SK-N-SH (cell line): ENCODE data around the gene RBM44. TPM values are rescaled to one million over a fixed set of nuclear protein-coding genes. Genes with fewer than 3 reads are reported as not detected.
"Not testable (repeated sequence)": the region's sequence is repeated elsewhere in the genome, so short reads cannot be mapped to it uniquely, and the experiment has no call there.

ENCODE experiments used
- CTCF ChIA-PET: fragments of 300-600, 350-600 bp; formaldehyde crosslinking; extraction: SDS; loops from one replicate; lab custom pipeline; 2021; lab: Yijun Ruan, JAX
- POLR2A ChIA-PET: fragments of 350-600 bp; sonication (Branson Sonifier 250); formaldehyde crosslinking; extraction: SDS; loops from one replicate; lab custom pipeline; 2020; ENCODE audit warnings: antibody characterized with exemption, inconsistent platforms; lab: Yijun Ruan, JAX
- DNase-seq: peaks from one replicate; pipeline ENCODE4 v3.0.0; 2012
- H2AFZ ChIP-seq: fragments of 200-600 bp; sonication (generic); 2 replicates; pipeline ENCODE4 v1.8.1; 2016; ENCODE audit warnings: antibody characterized with exemption, mild to moderate bottlenecking, low read depth
- H3F3A ChIP-seq: fragments of 200-600 bp; sonication (generic); replicated peaks from 2 replicates; pipeline ENCODE3; 2016; ENCODE audit warnings: antibody characterized with exemption, mild to moderate bottlenecking; ENCODE audit not compliant: insufficient read depth
- H3K27ac ChIP-seq, 2 experiments: fragments of 200-500 bp in 1 of 2; fragments of 200-600 bp in 1 of 2; sonication (Bioruptor generic) in 1 of 2; sonication (generic), shearing (Covaris generic) in 1 of 2; 2 replicates each; pipeline versions ENCODE4 v1.5.1 to v1.6.1; 2014 to 2016; ENCODE audit warnings: low read depth in 2 of 2, inconsistent platforms in 1 of 2, low read length in 1 of 2, mild to moderate bottlenecking in 1 of 2, mixed read lengths in 1 of 2
- H3K27me3 ChIP-seq: fragments of 200-600 bp; sonication (generic), shearing (Covaris generic); 2 replicates; pipeline ENCODE4 v1.6.1; 2016; ENCODE audit warnings: mixed run types; ENCODE audit not compliant: insufficient read depth
- H3K36me3 ChIP-seq, 2 experiments: fragments of 200-500 bp in 1 of 2; fragments of 200-600 bp in 1 of 2; sonication (Bioruptor generic) in 1 of 2; sonication (generic) in 1 of 2; replicated peaks in 1 of 2; 2 replicates each; pipeline versions ENCODE3 to v1.5.1; 2014 to 2016; ENCODE audit warnings: low read length in 1 of 2, mild to moderate bottlenecking in 1 of 2; ENCODE audit not compliant: insufficient read depth in 2 of 2, control insufficient read depth in 1 of 2
- H3K4me1 ChIP-seq, 2 experiments: fragments of 200-500 bp in 1 of 2; fragments of 200-600 bp in 1 of 2; sonication (Bioruptor generic) in 1 of 2; sonication (generic), shearing (Covaris generic) in 1 of 2; 2 replicates each; pipeline versions ENCODE4 v1.5.1 to v1.6.1; 2014 to 2016; ENCODE audit warnings: low read depth in 1 of 2, low read length in 1 of 2, mixed run types in 1 of 2; ENCODE audit not compliant: insufficient read depth in 2 of 2, control insufficient read depth in 1 of 2
- H3K4me2 ChIP-seq: fragments of 200-600 bp; sonication (generic), shearing (Covaris generic); 2 replicates; pipeline ENCODE4 v1.6.1; 2017; ENCODE audit warnings: mixed run types
- H3K4me3 ChIP-seq, 2 experiments: fragments of 200-500 bp in 1 of 2; fragments of 200-600 bp in 1 of 2; sonication (Bioruptor generic) in 1 of 2; sonication (generic), shearing (Covaris generic) in 1 of 2; 2 replicates each; pipeline versions ENCODE4 v1.5.1 to v1.8.1; 2014 to 2016; ENCODE audit warnings: low read depth in 2 of 2, inconsistent platforms in 1 of 2, low read length in 1 of 2, mild to moderate bottlenecking in 1 of 2, mixed read lengths in 1 of 2, moderate library complexity in 1 of 2
- H3K79me2 ChIP-seq: fragments of 200-600 bp; sonication (generic); 2 replicates; pipeline ENCODE4 v1.8.1; 2017; ENCODE audit warnings: mild to moderate bottlenecking; ENCODE audit not compliant: insufficient read depth
- H3K9ac ChIP-seq: fragments of 200-600 bp; sonication (generic); 2 replicates; pipeline ENCODE4 v1.6.1; 2017; ENCODE audit warnings: mixed run types
- H3K9me2 ChIP-seq: fragments of 200-600 bp; sonication (generic); 2 replicates; pipeline ENCODE4 v1.6.1; 2017; ENCODE audit warnings: mixed run types
- H3K9me3 ChIP-seq: fragments of 200-600 bp; sonication (generic); 2 replicates; pipeline ENCODE4 v1.6.1; 2017; ENCODE audit warnings: mixed run types, mild to moderate bottlenecking, moderate library complexity
- H4K20me1 ChIP-seq: fragments of 200-600 bp; sonication (generic); 2 replicates; pipeline ENCODE4 v1.6.1; 2017; ENCODE audit warnings: mild to moderate bottlenecking, mixed run types; ENCODE audit not compliant: insufficient read depth
- EP300 ChIP-seq, 2 experiments: IDR thresholded peaks; 2 replicates each; pipeline versions ENCODE4 v1.4.0 to v1.6.1; 2012; ENCODE audit warnings: borderline replicate concordance in 1 of 2, low read depth in 1 of 2, low read length in 1 of 2
- GABPA ChIP-seq: IDR thresholded peaks from 2 replicates; pipeline ENCODE4 v1.4.0; 2012; ENCODE audit warnings: low read depth, mild to moderate bottlenecking
- GATA2 ChIP-seq: sonication (generic); formaldehyde crosslinking; IDR thresholded peaks from 2 replicates; pipeline ENCODE4 v1.5.0; 2020; ENCODE audit warnings: mild to moderate bottlenecking, missing genetic modification reagents
- IRF3 ChIP-seq: fragments of 150-350 bp; IDR thresholded peaks from 2 replicates; pipeline ENCODE4 v1.6.1; 2016; ENCODE audit warnings: mild to moderate bottlenecking, low read depth, low read length
- JUND ChIP-seq: IDR thresholded peaks from 2 replicates; pipeline ENCODE4 v1.4.0; 2012
- MEF2A ChIP-seq: IDR thresholded peaks from 2 replicates; pipeline ENCODE4 v1.4.0; 2012; ENCODE audit warnings: low read depth, borderline replicate concordance
- NFIC ChIP-seq: IDR thresholded peaks from 2 replicates; pipeline ENCODE4 v1.4.0; 2012; ENCODE audit warnings: borderline replicate concordance
- POLR2AphosphoS5 ChIP-seq: IDR thresholded peaks from 2 replicates; pipeline ENCODE4 v1.6.1; 2012; ENCODE audit warnings: low read depth, low read length
- RAD21 ChIP-seq: IDR thresholded peaks from 2 replicates; pipeline ENCODE4 v1.6.1; 2012; ENCODE audit warnings: mild to moderate bottlenecking, low read length
- REST ChIP-seq: IDR thresholded peaks from 2 replicates; pipeline ENCODE4 v1.6.1; 2012; ENCODE audit warnings: mild to moderate bottlenecking, low read depth, low read length, moderate library complexity
- RFX5 ChIP-seq: IDR thresholded peaks from 2 replicates; pipeline ENCODE4 v1.6.1; 2012; ENCODE audit warnings: mild to moderate bottlenecking, improper control_type of control experiment, low read length
- SMC3 ChIP-seq: IDR thresholded peaks from 2 replicates; pipeline ENCODE4 v1.6.1; 2012; ENCODE audit warnings: low read depth, low read length, improper control_type of control experiment
- TCF12 ChIP-seq: IDR thresholded peaks from 2 replicates; pipeline ENCODE4 v1.4.0; 2012
- YY1 ChIP-seq: IDR thresholded peaks from 2 replicates; pipeline ENCODE4 v1.4.0; 2012; ENCODE audit warnings: low read depth, mild to moderate bottlenecking
- ZBTB33 ChIP-seq: IDR thresholded peaks from 2 replicates; pipeline ENCODE4 v1.4.0; 2012; ENCODE audit warnings: low read depth, borderline replicate concordance
- WGBS: methylation state at CpG from one replicate; pipeline ENCODE4 v1.1.6; 2017; ENCODE audit warnings: low lambda C conversion rate; 5-methylcytosine and 5-hydroxymethylcytosine counted together
- polyA plus RNA-seq, 3 experiments: library from polyadenylated mRNA; depleted of rRNA; stranded (reverse); fragments of >200 nt; gene quantifications; 2 replicates each; pipeline ENCODE4 v1.2.3, GENCODE V29; 2012

Gene RBM44
- polyA plus RNA-seq, 1 of the 3 experiments (the other 2 are of a cell fraction), result 0.30 TPM

GRCh38 chr2:237750441-237750840 lies 48.1 kb upstream of the RBM44 start:
- not testable (repeated sequence) for H3K9me3 ChIP-seq, H3K4me1 ChIP-seq, H3F3A ChIP-seq, H2AFZ ChIP-seq, H3K4me2 ChIP-seq, H3K9ac ChIP-seq, H3K27me3 ChIP-seq, H3K9me2 ChIP-seq, DNase-seq, H3K27ac ChIP-seq, H3K4me3 ChIP-seq
- H3K79me2 ChIP-seq, result peaks cover 48% of the 10 kb centered on the region
- peaks cover 69 to 71% of the 10 kb centered on the region in 2 experiments for H3K36me3 ChIP-seq
- ChIA-PET CTCF (interaction anchor here (1.4 kb wide), 1 partner anchor 81 kb away, joined by 4 read pairs; no protein-coding TSS in a partner anchor), POLR2A (interaction anchor here (0.7 kb wide), 1 partner anchor 11 kb away, joined by 5 read pairs; no protein-coding TSS in a partner anchor)
- H4K20me1 ChIP-seq, result peaks cover 19% of the 10 kb centered on the region
- 90% methylated on average over 10 of the region's 15 CpGs for WGBS

GRCh38 chr2:237752761-237753165 lies 45.8 kb upstream of the RBM44 start:
- peaks cover 80 to 86% of the 10 kb centered on the region in 2 experiments for H3K36me3 ChIP-seq
- peaks cover 31% of the 10 kb centered on the region for H3K79me2 ChIP-seq
- ChIA-PET POLR2A (no interaction called here), CTCF (interaction anchor here (1.4 to 2.6 kb wide), 3 partner anchors 8 to 171 kb away, joined by 3 to 15 read pairs (median 5); no protein-coding TSS in a partner anchor)
- H3K9ac ChIP-seq, result no peak overlapping the region
- no peaks in the 10 kb centered on the region for H3K9me3 ChIP-seq
- H3K4me3 ChIP-seq, result no peak overlapping the region
- H3K27me3 ChIP-seq, result no peaks in the 10 kb centered on the region
- no peaks in the 10 kb centered on the region for H3K9me2 ChIP-seq
- 93% methylated on average over 5 of the region's 5 CpGs for WGBS
- 0 out of 2 replicates have a peak, but pooled peaks cover 2% of the 10 kb centered on the region for H4K20me1 ChIP-seq
- no peak overlapping the region for H3K27ac ChIP-seq
- no peak for DNase-seq
- no peak overlapping the region for H3K4me2 ChIP-seq
- no peaks in the 10 kb centered on the region for H3F3A ChIP-seq
- no peak overlapping the region for H2AFZ ChIP-seq
- H3K4me1 ChIP-seq, result no peaks in the 10 kb centered on the region
- no peak for TF ChIP-seq IRF3
- TF ChIP-seq TCF12, result no peak
- TF ChIP-seq EP300 (IDR thresholded peaks at IDR 0.05; ENCODE audit: borderline replicate concordance in 1 of 2, low read depth in 1 of 2, low read length in 1 of 2), result no peak
- no peak for TF ChIP-seq REST
- TF ChIP-seq JUND, result no peak
- no peak for TF ChIP-seq ZBTB33
- no peak for TF ChIP-seq YY1
- no peak for TF ChIP-seq GABPA
- no peak for TF ChIP-seq MEF2A
- TF ChIP-seq NFIC, result no peak
- no peak for TF ChIP-seq RFX5
- no peak for TF ChIP-seq GATA2 (CRISPR knock-in tag)
- TF ChIP-seq POLR2AphosphoS5, result no peak
- no peak for TF ChIP-seq RAD21
- no peak for TF ChIP-seq SMC3
